ENCODE measurements around the gene ATP6V0A4.

GRCh38 chr7:138781004-138781403 lies 17.0 kb downstream of the ATP6V0A4 start:
- no peak for TF ChIP-seq BHLHE40 (IDR thresholded peaks at IDR 0.05; ENCODE audit: borderline replicate concordance)
- no peak for TF ChIP-seq LEF1 (IDR thresholded peaks at IDR 0.05; ENCODE audit: borderline replicate concordance)
- TF ChIP-seq SP1 (IDR thresholded peaks at IDR 0.05) = no peak
- no peak for TF ChIP-seq CTBP1 (IDR thresholded peaks at IDR 0.05; ENCODE audit: borderline replicate concordance)
- no peak for TF ChIP-seq FOXK2 (IDR thresholded peaks at IDR 0.05)
- no peak for TF ChIP-seq ELF4 (IDR thresholded peaks at IDR 0.05)
- TF ChIP-seq NFRKB (IDR thresholded peaks at IDR 0.05) = no peak
- no peak for TF ChIP-seq ARNT (IDR thresholded peaks at IDR 0.05)
- TF ChIP-seq TARDBP (IDR thresholded peaks at IDR 0.05) = no peak
- no peak for TF ChIP-seq FOXM1 (IDR thresholded peaks at IDR 0.05; ENCODE audit: borderline replicate concordance)
